Thyroid gland (tissue), 4 donors: Measurements from ENCODE around the gene RIPOR2. TPM values are rescaled to one million over a fixed set of nuclear protein-coding genes. Genes with fewer than 3 reads are reported as not detected.
A peak's percentile ranks its signal among the peaks of the same experiment; 100 is the strongest.

Experiments
- DNase-seq, 2 donors: peaks; one replicate each; pipeline ENCODE4 v3.0.0-alpha.2; 2019
- H3K27ac ChIP-seq, 3 donors: fragments of 200-600 bp; sonication (generic); 1 replicate in 2 of 3; 2 replicates in 1 of 3; pipeline ENCODE4 v1.5.1; 2016 to 2019; ENCODE audit warnings: mild to moderate bottlenecking in 1 of 3, moderate library complexity in 1 of 3
- H3K27me3 ChIP-seq: fragments of 200-600 bp; sonication (generic); one replicate; pipeline ENCODE4 v1.5.1; 2019
- H3K36me3 ChIP-seq, 2 donors: fragments of 200-600 bp; sonication (generic); one replicate each; pipeline ENCODE4 v1.5.1; 2016 to 2019
- H3K4me1 ChIP-seq, 2 donors: fragments of 200-600 bp; sonication (generic); one replicate each; pipeline ENCODE4 v1.5.1; 2017 to 2019
- H3K4me3 ChIP-seq, 3 donors: fragments of 200-600 bp; sonication (generic); replicated peaks in 1 of 3; 1 replicate in 2 of 3; 2 replicates in 1 of 3; pipeline ENCODE4 v1.5.1; 2016; ENCODE audit warnings: mild to moderate bottlenecking in 1 of 3
- H3K9me3 ChIP-seq: fragments of 200-600 bp; sonication (generic); one replicate; pipeline ENCODE4 v1.5.1; 2017
- CTCF ChIP-seq, 6 experiments: fragments of 200-600 bp in 3 of 6; fragments of 450-650 bp in 3 of 6; sonication (generic) in 3 of 6; IDR thresholded peaks; one replicate each; pipeline ENCODE4 v1.5.1; 2016 to 2019; ENCODE audit warnings: antibody characterized with exemption in 6 of 6, mild to moderate bottlenecking in 2 of 6, inconsistent platforms in 1 of 6, moderate library complexity in 1 of 6
- POLR2A ChIP-seq, 2 donors: fragments of 450-650 bp; IDR thresholded peaks; one replicate each; pipeline ENCODE4 v1.6.1; 2017; ENCODE audit warnings: antibody characterized with exemption in 2 of 2, mild to moderate bottlenecking in 2 of 2, moderate library complexity in 1 of 2
- WGBS, 2 donors: methylation state at CpG; one replicate each; pipeline ENCODE4 v1.1.5; 2017; 5-methylcytosine and 5-hydroxymethylcytosine counted together
- intact Hi-C: fragments of 100-400 bp; cut with DNase I; formaldehyde crosslinking; loops from one replicate; pipeline ENCODE4 v1.15.1; 2023
- total RNA-seq, 4 donors: library from RNA; depleted of rRNA; stranded (reverse); fragments of >200 nt; gene quantifications; one replicate each; pipeline ENCODE4 v1.2.3, GENCODE V29; 2016

Gene RIPOR2
- total RNA-seq, 4 donors from 2014 or later, result 3.1 to 13.0 (median 8.4) TPM

- peak overlapping the region in 1 of 3 donors; percentile 55 for H3K27ac ChIP-seq
- no peak for DNase-seq
- H3K36me3 ChIP-seq, result no peaks in the 10 kb centered on the region
- H3K9me3 ChIP-seq, result no peaks in the 10 kb centered on the region
- TF ChIP-seq POLR2A (IDR thresholded peaks at IDR 0.05) (no peak), CTCF (IDR thresholded peaks at IDR 0.05) (no peak)
- intact Hi-C loops, result no loop called here
- H3K4me1 ChIP-seq, result peaks cover 6 to 25% of the 10 kb centered on the region in 2 donors
- H3K4me3 ChIP-seq, result no peak overlapping the region
- no peaks in the 10 kb centered on the region for H3K27me3 ChIP-seq
- 70 to 76% methylated on average over 4 of the region's 4 CpGs for WGBS, 2 donors
These were observed 45.0 kb upstream of the RIPOR2 start for GRCh38 chr6:24980507-24981385.

- H3K27ac ChIP-seq, result no peak overlapping the region
- no peak overlapping the region for H3K4me3 ChIP-seq
- no peak for DNase-seq
- TF ChIP-seq POLR2A (IDR thresholded peaks at IDR 0.05), result no peak
- TF ChIP-seq CTCF (IDR thresholded peaks at IDR 0.05), result no peak
- peaks cover 6 to 25% of the 10 kb centered on the region in 2 donors for H3K4me1 ChIP-seq
- H3K36me3 ChIP-seq, result no peaks in the 10 kb centered on the region
- WGBS, 2 donors, result 89 to 92% methylated on average over 2 of the region's 2 CpGs
- intact Hi-C loops, result no loop called here
- H3K27me3 ChIP-seq, result no peaks in the 10 kb centered on the region
- no peaks in the 10 kb centered on the region for H3K9me3 ChIP-seq
These were observed 43.4 kb upstream of the RIPOR2 start for GRCh38 chr6:24979176-24979575.

GRCh38 chr6:24974182-24975171 is 38.7 kb upstream of the RIPOR2 start:
- intact Hi-C loops, result no loop called here
- Histone ChIP-seq H3K27me3 (no peaks in the 10 kb centered on the region), H3K4me1 (no peaks in the 10 kb centered on the region), H3K36me3 (no peaks in the 10 kb centered on the region), H3K4me3 (no peak overlapping the region), H3K9me3 (no peaks in the 10 kb centered on the region), H3K27ac (no peak overlapping the region)
- DNase-seq, result no peak
- WGBS, 2 donors, result 88% methylated on average over 7 of the region's 7 CpGs
- TF ChIP-seq POLR2A (IDR thresholded peaks at IDR 0.05) (no peak), CTCF (IDR thresholded peaks at IDR 0.05) (no peak)

- TF ChIP-seq POLR2A (IDR thresholded peaks at IDR 0.05) (no peak), CTCF (IDR thresholded peaks at IDR 0.05) (no peak)
- DNase-seq, result no peak
- 80 to 85% methylated on average over 3 of the region's 3 CpGs for WGBS, 2 donors
- H3K4me3 ChIP-seq, result no peak overlapping the region
- H3K9me3 ChIP-seq, result no peaks in the 10 kb centered on the region
- no peak overlapping the region for H3K27ac ChIP-seq
- H3K36me3 ChIP-seq, result no peaks in the 10 kb centered on the region
- intact Hi-C loops, result no loop called here
- H3K4me1 ChIP-seq, result no peaks in the 10 kb centered on the region
- no peaks in the 10 kb centered on the region for H3K27me3 ChIP-seq
These were observed 36.7 kb upstream of the RIPOR2 start for GRCh38 chr6:24972311-24972958.
